DMS79 (cell line): ENCODE data around the gene CENPF.

Experiments used
- DNase-seq: peaks from one replicate; lab custom pipeline; 2025; lab: John Stamatoyannopoulos, UW

Gene CENPF

DNA sequence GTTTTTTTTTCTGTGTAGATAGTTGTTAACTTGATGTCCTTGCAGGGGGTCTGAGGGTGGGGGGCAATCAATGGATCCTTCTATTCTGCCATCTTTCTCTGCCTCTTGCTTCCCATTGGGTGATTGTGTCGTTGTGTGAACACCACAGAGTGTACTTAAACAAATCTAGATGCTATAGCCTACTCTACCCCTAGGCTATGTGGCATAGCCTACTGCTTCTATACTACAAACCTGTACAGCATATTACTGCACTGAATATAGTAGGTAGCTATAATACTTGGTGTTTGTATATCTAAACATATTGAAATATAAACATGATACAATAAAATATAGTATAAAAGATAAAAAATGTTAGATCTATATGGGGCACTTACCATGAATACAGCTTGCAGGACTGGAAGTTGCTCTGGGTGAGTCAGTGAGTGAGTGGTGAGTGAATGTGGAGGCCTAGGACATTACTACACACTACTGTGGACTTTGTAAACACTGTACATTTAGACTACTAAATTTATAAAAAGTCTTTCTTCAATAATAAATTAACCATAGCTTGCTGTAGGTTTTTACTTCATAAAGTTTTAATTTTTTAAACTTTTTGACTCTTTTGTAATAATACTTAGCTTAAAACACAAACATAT is 105.4 kb downstream of the CENPF start:
- no peak for DNase-seq

DNA sequence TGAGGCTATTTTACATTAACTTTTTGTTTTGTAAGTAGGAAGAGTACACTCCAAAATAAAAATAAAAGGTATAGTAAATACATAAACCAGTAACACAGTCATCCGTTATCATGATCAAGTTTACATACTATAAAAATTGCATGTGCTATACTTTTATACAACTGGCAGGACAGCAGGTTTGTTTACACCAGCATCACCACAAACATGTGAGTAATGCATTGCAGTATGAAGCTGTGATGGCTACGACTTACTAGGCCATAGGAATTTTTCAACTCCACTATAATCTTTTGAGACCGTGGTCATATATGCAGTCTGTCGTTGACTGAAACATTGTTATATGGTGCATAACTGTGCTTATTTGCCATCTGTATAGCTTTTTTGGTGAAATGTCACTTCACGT is 106.2 kb downstream of the CENPF start:
- DNase-seq, result no peak

DNA sequence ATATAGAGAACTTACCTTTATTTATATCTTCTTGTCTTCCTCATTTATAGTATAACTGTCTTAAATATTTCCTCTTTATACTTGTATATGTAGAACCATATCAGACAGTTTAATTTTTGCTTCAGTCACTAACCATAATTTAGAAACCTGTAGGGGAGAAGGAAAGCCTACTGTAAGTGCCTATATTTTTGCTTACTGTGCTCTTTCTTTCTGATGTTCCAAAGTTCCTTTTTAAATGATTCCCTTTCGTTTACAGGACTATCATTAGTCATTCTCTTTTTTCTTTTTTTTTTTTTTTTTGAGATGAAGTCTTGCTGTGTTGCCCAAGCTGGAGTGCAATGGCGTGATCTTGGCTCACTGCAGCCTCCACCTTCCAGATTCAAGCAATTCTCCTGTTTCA is 109.7 kb downstream of the CENPF start:
- DNase-seq, result no peak
